HAP-1 (cell line): ENCODE measurements around the gene C11orf16.
A peak's percentile ranks its signal among the peaks of the same experiment; 100 is the strongest.
"Not testable (repeated sequence)": the region's sequence is repeated elsewhere in the genome, so short reads cannot be mapped to it uniquely, and the experiment has no call there.

ENCODE experiments used
- DNase-seq, 2 experiments: peaks; one replicate each; pipeline ENCODE4 v3.0.0-alpha.2; 2016 to 2020; ENCODE audit warnings: low spot score in 2 of 2
- H3K27me3 ChIP-seq: fragments of 250-450 bp; sonication (Bioruptor Pico); 2 replicates; pipeline ENCODE4 v1.5.1; 2020; ENCODE audit warnings: low read depth, mild to moderate bottlenecking, moderate library complexity
- H3K36me3 ChIP-seq: fragments of 250-450 bp; sonication (Bioruptor Pico); replicated peaks from 2 replicates; pipeline ENCODE4 v1.5.1; 2020; ENCODE audit warnings: mild to moderate bottlenecking
- H3K4me1 ChIP-seq: fragments of 250-450 bp; sonication (Bioruptor Pico); 2 replicates; pipeline ENCODE4 v1.5.1; 2020; ENCODE audit warnings: mild to moderate bottlenecking
- H3K4me3 ChIP-seq: fragments of 250-450 bp; sonication (Bioruptor Pico); 2 replicates; pipeline ENCODE4 v1.5.1; 2020; ENCODE audit warnings: mild to moderate bottlenecking, moderate library complexity
- H3K9me3 ChIP-seq: fragments of 250-450 bp; sonication (Bioruptor Pico); 2 replicates; pipeline ENCODE4 v1.5.1; 2020; ENCODE audit warnings: mild to moderate bottlenecking, moderate library complexity
- in situ Hi-C: fragments of 300-500 bp; cut with MboI; formaldehyde crosslinking; loops from 3 replicates; pipeline ENCODE4 v1.14.3; 2020; ENCODE audit warnings: low sequenced_read_pairs, inconsistent platforms, mixed read lengths

Gene C11orf16

GRCh38 chr11:8956860-8957259 is 24.1 kb upstream of the C11orf16 start:
- in situ Hi-C loops: no loop called here
- Histone ChIP-seq H3K27me3 (no peaks in the 10 kb centered on the region), H3K9me3 (no peaks in the 10 kb centered on the region)

GRCh38 chr11:8948886-8949285 is 16.1 kb upstream of the C11orf16 start:
- no peak for DNase-seq
- in situ Hi-C loops: no loop called here

More at GRCh38 chr11:8956860-8957259, 24.1 kb upstream of the C11orf16 start:
- Histone ChIP-seq H3K4me3 (no peak overlapping the region), H3K36me3 (peaks cover 12% of the 10 kb centered on the region; the same call in 1 of the 2 replicates), H3K4me1 (no peaks in the 10 kb centered on the region)
- no peak for DNase-seq

GRCh38 chr11:8947230-8947943 is 14.6 kb upstream of the C11orf16 start:
- Histone ChIP-seq H3K4me1 (peaks cover 2% of the 10 kb centered on the region; the same call in 1 of the 2 replicates), H3K4me3 (no peak overlapping the region), H3K36me3 (peaks cover 5% of the 10 kb centered on the region), H3K27me3 (no peaks in the 10 kb centered on the region), H3K9me3 (no peaks in the 10 kb centered on the region)
- DNase-seq: no peak
- in situ Hi-C loops: no loop called here

More at GRCh38 chr11:8948886-8949285, 16.1 kb upstream of the C11orf16 start:
- H3K36me3 ChIP-seq: peaks cover 12% of the 10 kb centered on the region
- H3K4me1 ChIP-seq: peaks cover 2% of the 10 kb centered on the region; the same call in 1 of the 2 replicates
- no peaks in the 10 kb centered on the region for H3K9me3 ChIP-seq
- H3K4me3 ChIP-seq: no peak overlapping the region
- no peaks in the 10 kb centered on the region for H3K27me3 ChIP-seq

GRCh38 chr11:8942518-8943066 is 9.8 kb upstream of the C11orf16 start, which contains the start of gene ASCL3:
Gene ASCL3 (minus strand): TSS chr11:8943016. CDS start chr11:8938161, 4,855 bp downstream.
- Histone ChIP-seq H3K36me3 (no peaks in the 10 kb centered on the region), H3K4me1 (no peaks in the 10 kb centered on the region), H3K4me3 (no peak within 1 kb of the TSS), H3K9me3 (no peaks in the 10 kb centered on the region), H3K27me3 (no peaks in the 10 kb centered on the region)
- in situ Hi-C loops: no loop called here
- DNase-seq: no peak

GRCh38 chr11:8941341-8942103 is 8.8 kb upstream of the C11orf16 start:
- Histone ChIP-seq H3K9me3 (no peaks in the 10 kb centered on the region), H3K36me3 (no peaks in the 10 kb centered on the region), H3K4me1 (no peaks in the 10 kb centered on the region), H3K27me3 (no peaks in the 10 kb centered on the region), H3K4me3 (no peak overlapping the region)
- in situ Hi-C loops: no loop called here
- DNase-seq: no peak

- Histone ChIP-seq H3K4me3 (no peak overlapping the region), H3K36me3 (no peaks in the 10 kb centered on the region), H3K27me3 (no peaks in the 10 kb centered on the region), H3K9me3 (no peaks in the 10 kb centered on the region), H3K4me1 (peaks cover 4% of the 10 kb centered on the region; the same call in 1 of the 2 replicates)
- in situ Hi-C loops: no loop called here
- DNase-seq: no peak
These were observed 4.9 kb upstream of the C11orf16 start for GRCh38 chr11:8937659-8938058.

GRCh38 chr11:8937159-8937558 is 4.4 kb upstream of the C11orf16 start:
- no peak for DNase-seq
- peaks cover 4% of the 10 kb centered on the region; the same call in 1 of the 2 replicates for H3K4me1 ChIP-seq
- no peak overlapping the region for H3K4me3 ChIP-seq
- in situ Hi-C loops: no loop called here
- no peaks in the 10 kb centered on the region for H3K27me3 ChIP-seq
- no peaks in the 10 kb centered on the region for H3K36me3 ChIP-seq
- no peaks in the 10 kb centered on the region for H3K9me3 ChIP-seq

GRCh38 chr11:8935789-8936188 is 3.0 kb upstream of the C11orf16 start:
- in situ Hi-C loops, H3K9me3 ChIP-seq: not testable (repeated sequence)

GRCh38 chr11:8934742-8935488 is 2.2 kb upstream of the C11orf16 start:
- Histone ChIP-seq H3K9me3 (no peaks in the 10 kb centered on the region), H3K36me3 (no peaks in the 10 kb centered on the region), H3K4me3 (no peak overlapping the region), H3K27me3 (no peaks in the 10 kb centered on the region), H3K4me1 (peaks cover 4% of the 10 kb centered on the region; the same call in 1 of the 2 replicates)
- in situ Hi-C loops: no loop called here
- DNase-seq: peak; percentile 52 to 55

More at GRCh38 chr11:8935789-8936188, 3.0 kb upstream of the C11orf16 start:
- not testable (repeated sequence) for H3K4me1 ChIP-seq, H3K36me3 ChIP-seq, H3K27me3 ChIP-seq, H3K4me3 ChIP-seq, DNase-seq

- in situ Hi-C loops: no loop called here
- Histone ChIP-seq H3K4me3 (no peak overlapping the region), H3K36me3 (no peaks in the 10 kb centered on the region), H3K4me1 (peaks cover 4% of the 10 kb centered on the region; the same call in 1 of the 2 replicates), H3K9me3 (no peaks in the 10 kb centered on the region), H3K27me3 (no peaks in the 10 kb centered on the region)
- DNase-seq: no peak
These were observed 1.2 kb upstream of the C11orf16 start for GRCh38 chr11:8933931-8934330.

GRCh38 chr11:8930456-8931175 is 2.1 kb downstream of the C11orf16 start:
- Histone ChIP-seq H3K9me3 (no peaks in the 10 kb centered on the region), H3K36me3 (no peaks in the 10 kb centered on the region), H3K4me1 (peaks cover 4% of the 10 kb centered on the region; the same call in 1 of the 2 replicates), H3K4me3 (no peak overlapping the region), H3K27me3 (no peaks in the 10 kb centered on the region)
- in situ Hi-C loops: no loop called here
- no peak for DNase-seq

GRCh38 chr11:8928981-8929615 is 3.6 kb downstream of the C11orf16 start:
- DNase-seq: no peak
- in situ Hi-C loops: no loop called here
- Histone ChIP-seq H3K4me1 (no peaks in the 10 kb centered on the region), H3K4me3 (no peak overlapping the region), H3K9me3 (no peaks in the 10 kb centered on the region), H3K27me3 (no peaks in the 10 kb centered on the region), H3K36me3 (peaks cover 6% of the 10 kb centered on the region)
